HepG2 (cell line): ENCODE data around the gene GDF9. TPM values are rescaled to one million over a fixed set of nuclear protein-coding genes. Genes with fewer than 3 reads are reported as not detected.

Source experiments
- ATAC-seq: fragments of 200-7000 bp; cut with Tn5 transposase; 3 replicates; pipeline ENCODE4 v1.9.1; 2020; ENCODE audit warnings: mild to moderate bottlenecking, moderate library complexity
- BruUV-seq: library from RNA; stranded (reverse); fragments of 400-500 nt; replicated peaks from 2 replicates; lab custom pipeline; 2021; lab: Mats Ljungman, UMichigan
- CTCF ChIA-PET: fragments of 300-600 bp; formaldehyde crosslinking; extraction: SDS; loops from one replicate; lab custom pipeline; 2021; ENCODE audit warnings: low total read pairs, inconsistent platforms, low intra/inter-chr PET ratio; lab: Yijun Ruan, JAX
- POLR2A ChIA-PET: fragments of 350-600 bp; sonication (Branson Sonifier 250); formaldehyde crosslinking; loops from one replicate; lab custom pipeline; 2020; ENCODE audit warnings: antibody characterized with exemption, inconsistent platforms; lab: Yijun Ruan, JAX
- DNase-seq: peaks from one replicate; pipeline ENCODE4 v3.0.0-alpha.2; 2015; ENCODE audit warnings: low spot score
- FAIRE-seq: peaks from 3 replicates; lab custom pipeline; 2011; peaks lifted over from hg19 to GRCh38; lab: Jason Lieb, UNC
- H2AFZ ChIP-seq: one replicate; pipeline ENCODE4 v1.6.1; 2011; ENCODE audit warnings: low read length, inconsistent platforms
- H3K27ac ChIP-seq: fragments of 300-600 bp; 3 replicates; pipeline ENCODE4 v1.8.0; 2011; ENCODE audit warnings: mixed run types, mild to moderate bottlenecking, mixed read lengths, low read length, inconsistent platforms; ENCODE audit not compliant: insufficient read depth; ENCODE audit errors: extremely low read length
- H3K27me3 ChIP-seq, 2 experiments: fragments of 200-600 bp in 1 of 2; 2 replicates in 1 of 2; 3 replicates in 1 of 2; pipeline versions ENCODE4 v1.6.0 to v1.8.0; 2011; ENCODE audit warnings: low read length in 2 of 2, mild to moderate bottlenecking in 2 of 2, moderate library complexity in 2 of 2, inconsistent platforms in 1 of 2; ENCODE audit not compliant: insufficient read depth in 2 of 2, control insufficient read depth in 1 of 2
- H3K36me3 ChIP-seq, 2 experiments: fragments of 200-600 bp in 1 of 2; replicated peaks in 1 of 2; 2 replicates in 1 of 2; 3 replicates in 1 of 2; pipeline versions ENCODE4 v1.5.1 to v1.8.0; 2011; ENCODE audit warnings: low read length in 2 of 2, inconsistent platforms in 1 of 2; ENCODE audit not compliant: insufficient read depth in 2 of 2, control insufficient read depth in 1 of 2
- H3K4me1 ChIP-seq: 2 replicates; pipeline ENCODE4 v1.5.1; 2012; ENCODE audit warnings: low read length, inconsistent platforms; ENCODE audit not compliant: insufficient read depth
- H3K4me2 ChIP-seq: 2 replicates; pipeline ENCODE4 v1.6.0; 2011; ENCODE audit warnings: low read depth, low read length, inconsistent platforms
- H3K4me3 ChIP-seq, 3 experiments: fragments of 200-600 bp in 1 of 3; sonication (generic), shearing (Covaris generic) in 1 of 3; replicated peaks in 1 of 3; 2 replicates each; pipeline ENCODE4 v1.5.1; 2011 to 2016; ENCODE audit warnings: low read length in 3 of 3, inconsistent platforms in 2 of 3, low read depth in 2 of 3, mild to moderate bottlenecking in 2 of 3, control low read depth in 1 of 3, mixed read lengths in 1 of 3; ENCODE audit not compliant: insufficient read depth in 1 of 3
- H3K79me2 ChIP-seq: one replicate; pipeline ENCODE4 v1.6.1; 2011; ENCODE audit warnings: low read length, inconsistent platforms; ENCODE audit not compliant: insufficient read depth
- H3K9ac ChIP-seq: 2 replicates; pipeline ENCODE4 v1.6.0; 2011; ENCODE audit warnings: mild to moderate bottlenecking, low read depth, low read length, inconsistent platforms; ENCODE audit not compliant: insufficient read depth
- H3K9me3 ChIP-seq: 2 replicates; pipeline ENCODE4 v1.5.1; 2012; ENCODE audit warnings: mild to moderate bottlenecking, low read length
- H4K20me1 ChIP-seq: 2 replicates; pipeline ENCODE4 v1.6.0; 2011; ENCODE audit warnings: inconsistent platforms, mild to moderate bottlenecking, low read length, moderate library complexity; ENCODE audit not compliant: insufficient read depth
- ARID2 ChIP-seq: sonication (generic); formaldehyde crosslinking; IDR thresholded peaks from 2 replicates; pipeline ENCODE4 v1.8.1; 2022; ENCODE audit warnings: mild to moderate bottlenecking, missing genetic modification reagents, borderline replicate concordance
- PRMT3 ChIP-seq: sonication (generic); formaldehyde crosslinking; IDR thresholded peaks from 2 replicates; pipeline ENCODE4 v1.8.1; 2022; ENCODE audit warnings: low read depth, mild to moderate bottlenecking, moderate library complexity, missing genetic modification reagents, borderline replicate concordance
- RFX3 ChIP-seq: IDR thresholded peaks from 2 replicates; pipeline ENCODE4 v1.6.1; 2016; ENCODE audit warnings: missing biosample characterization, missing genetic modification reagents
- TBP ChIP-seq: sonication (generic); formaldehyde crosslinking; IDR thresholded peaks from 2 replicates; pipeline ENCODE4 v1.5.0; 2020; ENCODE audit warnings: missing genetic modification reagents
- ZBTB7A ChIP-seq: sonication (generic); formaldehyde crosslinking; IDR thresholded peaks from 2 replicates; pipeline ENCODE4 v1.8.0; 2022; ENCODE audit warnings: mild to moderate bottlenecking, missing genetic modification reagents
- ZMYM4 ChIP-seq: sonication (generic); formaldehyde crosslinking; IDR thresholded peaks from 2 replicates; pipeline ENCODE4 v1.8.1; 2023; ENCODE audit warnings: mild to moderate bottlenecking, missing genetic modification reagents
- ZNF260 ChIP-seq: sonication (generic); formaldehyde crosslinking; IDR thresholded peaks from 2 replicates; pipeline ENCODE4 v1.4.0; 2020; ENCODE audit warnings: missing genetic modification reagents, low read depth, mild to moderate bottlenecking, borderline replicate concordance
- WGBS: methylation state at CpG from one replicate; pipeline ENCODE4 v1.1.6; 2017; ENCODE audit warnings: low lambda C conversion rate; 5-methylcytosine and 5-hydroxymethylcytosine counted together
- in situ Hi-C: cut with HindIII; loops from 2 replicates; pipeline ENCODE4 v1.10.0; 2017; ENCODE audit warnings: low pct_unique_long_range_greater_than_20kb; ENCODE audit not compliant: extremely low pct_ligation_motif_present
- intact Hi-C: fragments of 100-400 bp; cut with micrococcal nuclease; formaldehyde crosslinking; loops from one replicate; pipeline ENCODE4 v1.10.0; 2022; ENCODE audit not compliant: unreplicated experiment
- polyA plus RNA-seq, 8 experiments: library from polyadenylated mRNA; depleted of rRNA in 3 of 8; stranded (reverse) in 7 of 8; unstranded in 1 of 8; fragments of >200 nt; fragmentation: Illumina TruSeq in 4 of 8; extraction: Trizol in 4 of 8; gene quantifications; 2 replicates each; pipeline versions ENCODE4 v1.2.1 to v1.2.3, GENCODE V29; 2011 to 2016; ENCODE audit warnings: low read depth in 4 of 8, missing spikeins in 1 of 8, mixed read lengths in 1 of 8; ENCODE audit not compliant: insufficient read depth in 1 of 8
- total RNA-seq, 5 experiments: library from RNA; depleted of rRNA; stranded (reverse); fragments of >200 nt; fragmentation: Illumina TruSeq; extraction: Trizol; gene quantifications; 2 replicates each; pipeline ENCODE4 v1.2.3, GENCODE V29; 2016; ENCODE audit warnings: low read depth in 1 of 5
- TF ChIP-seq, protein P1 (sequence below): sonication (generic); formaldehyde crosslinking; IDR thresholded peaks from 2 replicates; pipeline ENCODE4 v1.4.0; 2020; ENCODE audit warnings: low read depth, mild to moderate bottlenecking, missing genetic modification reagents
- TF ChIP-seq, protein P2 (sequence below): IDR thresholded peaks from 2 replicates; pipeline ENCODE4 v1.6.1; 2016; ENCODE audit warnings: missing genetic modification reagents, missing compliant biosample characterization
- TF ChIP-seq, protein P3 (sequence below): IDR thresholded peaks from 2 replicates; pipeline ENCODE4 v1.6.1; 2012; ENCODE audit warnings: low read length, improper control_type of control experiment

The GDF9 gene
- total and polyA plus RNA-seq, 2 of the 13 experiments (the other 11 are each of a cell fraction or from before 2014, with no cell fraction given), result 0.33 to 0.38 TPM

- WGBS, result 94% methylated on average over 8 of the region's 8 CpGs
- no TSS peak for BruUV-seq
Observed at GRCh38 chr5:132848270-132848669, 18.0 kb downstream of the GDF9 start.

More at GRCh38 chr5:132848270-132848669, 18.0 kb downstream of the GDF9 start:
- H3K79me2 ChIP-seq, result no peaks in the 10 kb centered on the region
- H3K4me2 ChIP-seq, result no peak overlapping the region
- DNase-seq, result no peak
- ChIA-PET POLR2A (interaction anchor here (1.2 to 2.6 kb wide), 4 partner anchors 9 to 18 kb away, joined by 3 to 15 read pairs (median 6); partner anchors contain the start of genes GDF9 and UQCRQ), CTCF (no interaction called here)
- no peaks in the 10 kb centered on the region for H3K27me3 ChIP-seq
- TF ChIP-seq, protein P1, sequence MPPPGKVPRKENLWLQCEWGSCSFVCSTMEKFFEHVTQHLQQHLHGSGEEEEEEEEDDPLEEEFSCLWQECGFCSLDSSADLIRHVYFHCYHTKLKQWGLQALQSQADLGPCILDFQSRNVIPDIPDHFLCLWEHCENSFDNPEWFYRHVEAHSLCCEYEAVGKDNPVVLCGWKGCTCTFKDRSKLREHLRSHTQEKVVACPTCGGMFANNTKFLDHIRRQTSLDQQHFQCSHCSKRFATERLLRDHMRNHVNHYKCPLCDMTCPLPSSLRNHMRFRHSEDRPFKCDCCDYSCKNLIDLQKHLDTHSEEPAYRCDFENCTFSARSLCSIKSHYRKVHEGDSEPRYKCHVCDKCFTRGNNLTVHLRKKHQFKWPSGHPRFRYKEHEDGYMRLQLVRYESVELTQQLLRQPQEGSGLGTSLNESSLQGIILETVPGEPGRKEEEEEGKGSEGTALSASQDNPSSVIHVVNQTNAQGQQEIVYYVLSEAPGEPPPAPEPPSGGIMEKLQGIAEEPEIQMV (CRISPR knock-in tag), result no peak
- TF ChIP-seq ZMYM4 (CRISPR knock-in tag), result no peak
- no peak for TF ChIP-seq TBP (CRISPR knock-in tag)
- no peak for TF ChIP-seq RFX3 (CRISPR knock-in tag)
- TF ChIP-seq, protein P2, sequence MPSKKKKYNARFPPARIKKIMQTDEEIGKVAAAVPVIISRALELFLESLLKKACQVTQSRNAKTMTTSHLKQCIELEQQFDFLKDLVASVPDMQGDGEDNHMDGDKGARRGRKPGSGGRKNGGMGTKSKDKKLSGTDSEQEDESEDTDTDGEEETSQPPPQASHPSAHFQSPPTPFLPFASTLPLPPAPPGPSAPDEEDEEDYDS, result no peak
- no peak for TF ChIP-seq ARID2 (CRISPR knock-in tag)
- TF ChIP-seq ZNF260 (CRISPR knock-in tag), result no peak
- no peak for TF ChIP-seq ZBTB7A (CRISPR knock-in tag)
- no peak for TF ChIP-seq PRMT3 (CRISPR knock-in tag)
- TF ChIP-seq, protein P3, sequence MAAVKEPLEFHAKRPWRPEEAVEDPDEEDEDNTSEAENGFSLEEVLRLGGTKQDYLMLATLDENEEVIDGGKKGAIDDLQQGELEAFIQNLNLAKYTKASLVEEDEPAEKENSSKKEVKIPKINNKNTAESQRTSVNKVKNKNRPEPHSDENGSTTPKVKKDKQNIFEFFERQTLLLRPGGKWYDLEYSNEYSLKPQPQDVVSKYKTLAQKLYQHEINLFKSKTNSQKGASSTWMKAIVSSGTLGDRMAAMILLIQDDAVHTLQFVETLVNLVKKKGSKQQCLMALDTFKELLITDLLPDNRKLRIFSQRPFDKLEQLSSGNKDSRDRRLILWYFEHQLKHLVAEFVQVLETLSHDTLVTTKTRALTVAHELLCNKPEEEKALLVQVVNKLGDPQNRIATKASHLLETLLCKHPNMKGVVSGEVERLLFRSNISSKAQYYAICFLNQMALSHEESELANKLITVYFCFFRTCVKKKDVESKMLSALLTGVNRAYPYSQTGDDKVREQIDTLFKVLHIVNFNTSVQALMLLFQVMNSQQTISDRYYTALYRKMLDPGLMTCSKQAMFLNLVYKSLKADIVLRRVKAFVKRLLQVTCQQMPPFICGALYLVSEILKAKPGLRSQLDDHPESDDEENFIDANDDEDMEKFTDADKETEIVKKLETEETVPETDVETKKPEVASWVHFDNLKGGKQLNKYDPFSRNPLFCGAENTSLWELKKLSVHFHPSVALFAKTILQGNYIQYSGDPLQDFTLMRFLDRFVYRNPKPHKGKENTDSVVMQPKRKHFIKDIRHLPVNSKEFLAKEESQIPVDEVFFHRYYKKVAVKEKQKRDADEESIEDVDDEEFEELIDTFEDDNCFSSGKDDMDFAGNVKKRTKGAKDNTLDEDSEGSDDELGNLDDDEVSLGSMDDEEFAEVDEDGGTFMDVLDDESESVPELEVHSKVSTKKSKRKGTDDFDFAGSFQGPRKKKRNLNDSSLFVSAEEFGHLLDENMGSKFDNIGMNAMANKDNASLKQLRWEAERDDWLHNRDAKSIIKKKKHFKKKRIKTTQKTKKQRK, result no peak
- H4K20me1 ChIP-seq, result no peaks in the 10 kb centered on the region
- H3K27ac ChIP-seq, result no peak overlapping the region
- peaks cover 69% of the 10 kb centered on the region for H3K4me1 ChIP-seq
- no peak overlapping the region for H3K9ac ChIP-seq
- H3K36me3 ChIP-seq, result no peaks in the 10 kb centered on the region
- H3K9me3 ChIP-seq, result no peaks in the 10 kb centered on the region
- no peak overlapping the region for H3K4me3 ChIP-seq
- in situ Hi-C loops (no loop called here), intact Hi-C loops (no loop called here)
- no peak overlapping the region for H2AFZ ChIP-seq
- no peak for ATAC-seq
- no peak for FAIRE-seq
